GM18526 (cell line): ENCODE results near the gene ZNF135.

Experiments used
- POLR2A ChIP-seq: IDR thresholded peaks from 3 replicates; pipeline ENCODE4 v1.6.1; 2011; ENCODE audit not compliant: insufficient read length; ENCODE audit errors: extremely low read depth

ZNF135 gene

DNA sequence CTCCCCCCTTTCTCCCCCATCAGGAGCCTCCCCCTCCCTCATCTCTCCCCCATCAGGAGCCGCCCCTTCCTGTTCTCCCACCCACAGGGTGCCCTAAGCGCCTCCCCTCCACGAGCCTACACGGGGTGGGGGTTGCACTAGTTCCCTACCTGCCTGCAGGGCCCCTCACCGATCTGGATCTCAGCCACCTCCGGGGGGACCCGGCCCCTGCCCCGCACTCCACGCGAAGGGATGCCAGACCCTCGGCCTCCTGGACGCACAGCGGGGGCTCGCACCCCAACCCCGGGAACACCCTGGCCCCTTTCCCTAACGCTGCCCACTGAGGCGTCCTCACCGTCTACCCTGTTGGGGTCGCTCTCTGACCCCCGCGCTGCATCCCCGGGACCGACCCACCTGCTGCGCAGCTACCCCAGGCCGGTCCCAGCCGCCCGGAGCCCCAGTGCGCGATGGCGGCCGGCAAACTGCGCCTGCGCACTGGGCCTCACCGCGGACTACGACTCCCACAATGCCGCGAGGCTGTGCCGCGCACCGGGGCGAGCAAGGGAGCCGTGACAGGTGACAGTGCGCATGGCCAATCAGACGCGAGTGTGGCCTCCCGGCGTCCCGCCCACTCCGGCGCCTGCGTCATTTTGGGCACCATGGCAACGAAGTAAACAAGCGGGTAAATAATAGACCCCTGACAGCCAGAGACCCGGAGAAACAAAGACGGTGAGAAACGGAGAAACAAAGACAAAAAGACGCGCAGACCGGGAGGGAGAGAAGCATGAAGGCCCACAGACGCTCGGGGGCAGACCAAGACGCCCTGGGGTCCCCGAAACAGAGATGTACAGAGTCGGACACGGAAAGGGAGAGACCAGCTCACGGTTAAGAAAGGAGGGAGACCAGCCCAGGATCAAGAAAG lies 38.9 kb downstream of the ZNF135 start, which contains the start of gene ZSCAN18:
ZSCAN18 (minus strand) TSS at position 451 of the 901 bp plus-strand sequence. CDS start 7,964 bp downstream, outside the sequence.
- peak; percentile 32 for TF ChIP-seq POLR2A

DNA sequence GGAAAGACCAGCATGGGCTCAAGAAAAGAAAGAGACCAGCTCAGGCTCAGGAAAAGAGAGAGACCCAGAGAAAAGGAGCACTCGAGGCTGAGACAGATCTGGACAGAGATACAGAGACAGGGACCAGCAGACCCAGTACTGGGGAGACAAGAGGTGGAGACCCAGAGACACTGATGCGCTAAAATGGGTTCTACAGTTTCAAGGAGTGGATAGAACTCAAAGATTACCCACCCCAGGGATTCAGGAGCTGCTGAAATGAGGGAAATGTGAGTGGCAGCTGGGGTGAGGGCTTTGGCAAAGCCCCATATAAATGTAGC lies 39.6 kb downstream of the ZNF135 start:
- TF ChIP-seq POLR2A: no peak

DNA sequence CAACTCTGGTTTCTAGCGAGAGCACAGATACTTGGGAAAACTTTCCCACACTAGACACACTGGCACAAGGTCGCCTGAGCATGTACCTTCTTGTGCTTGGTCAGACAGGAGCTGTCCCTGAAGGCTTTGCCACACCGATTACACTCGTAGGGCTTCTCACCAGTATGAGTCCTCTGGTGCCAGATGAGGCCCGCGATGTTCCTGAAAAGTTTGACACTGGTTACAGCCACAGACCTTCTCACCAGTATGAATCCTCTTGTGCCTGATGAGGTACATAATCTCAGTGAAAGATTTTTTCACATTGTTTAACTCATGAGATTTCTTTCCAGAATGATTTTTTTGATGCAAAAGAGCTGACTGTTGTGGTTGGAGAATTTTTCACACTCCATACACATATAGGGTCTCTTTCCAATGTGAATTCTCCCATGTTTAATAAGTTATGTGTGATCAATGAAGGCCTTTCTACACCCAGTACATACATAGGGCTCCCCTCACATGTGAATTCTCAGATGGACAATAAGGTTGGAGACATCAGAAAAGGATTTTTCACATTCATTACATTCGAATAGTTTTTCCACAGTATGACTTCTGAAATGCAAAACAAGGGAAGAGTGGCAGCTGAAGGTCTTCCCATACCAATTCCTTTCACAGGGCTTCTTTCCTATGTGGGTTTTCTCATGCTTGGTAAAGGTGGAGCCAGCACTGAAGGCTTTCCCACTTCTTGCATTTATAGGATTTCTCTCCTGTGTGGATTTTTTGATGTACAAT lies 48.9 kb downstream of the ZNF135 start:
- no peak for TF ChIP-seq POLR2A

DNA sequence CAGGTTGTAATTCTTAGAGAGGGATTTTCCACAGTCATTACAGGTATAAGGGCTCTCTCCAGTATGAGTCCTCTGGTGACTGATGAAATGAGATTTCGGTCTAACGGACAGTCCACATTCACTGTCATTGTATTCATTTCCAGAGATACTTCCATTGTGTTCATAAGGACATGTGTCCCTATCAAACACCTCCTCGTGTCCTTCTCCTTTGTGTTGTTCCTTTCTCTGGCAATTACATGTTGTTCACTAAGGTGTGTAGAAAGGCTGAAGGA lies 49.4 kb downstream of the ZNF135 start:
- TF ChIP-seq POLR2A: no peak

DNA sequence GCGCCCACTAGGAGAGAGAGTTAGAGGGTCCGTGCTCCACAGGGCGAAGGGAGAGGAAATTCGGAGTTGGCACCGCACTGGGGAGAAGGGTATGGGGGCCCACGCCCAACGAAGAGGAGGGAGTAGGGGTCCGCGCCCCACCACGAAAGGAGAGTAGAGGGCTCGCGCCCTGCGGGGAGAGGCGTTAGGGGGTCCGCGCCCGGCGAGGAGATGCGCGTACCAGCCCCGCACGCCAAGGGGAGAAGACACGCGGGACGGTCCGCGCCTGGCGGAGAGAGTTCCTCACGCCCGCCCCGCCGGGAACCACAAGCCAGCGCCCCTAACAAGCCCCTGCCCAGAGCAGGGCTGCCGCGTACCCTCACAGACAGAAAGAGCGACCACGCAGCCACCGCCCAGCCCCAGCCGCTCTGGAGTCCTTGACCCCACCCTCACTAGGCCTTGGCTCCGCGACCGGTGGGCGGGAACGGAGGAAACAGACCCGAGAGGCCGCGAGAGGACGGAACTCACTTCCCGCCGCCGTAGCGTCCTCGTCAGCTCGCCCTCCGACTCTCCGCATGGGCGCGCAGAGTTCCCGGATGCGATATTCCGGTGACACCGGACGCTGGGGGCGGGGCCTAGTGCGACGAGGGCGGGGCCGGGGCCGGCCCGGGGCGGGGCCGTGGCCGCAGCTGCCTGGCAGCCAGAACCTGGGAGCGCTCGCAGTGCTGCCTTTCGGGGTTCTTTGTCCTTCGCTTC lies 58.9 kb downstream of the ZNF135 start:
- no peak for TF ChIP-seq POLR2A

DNA sequence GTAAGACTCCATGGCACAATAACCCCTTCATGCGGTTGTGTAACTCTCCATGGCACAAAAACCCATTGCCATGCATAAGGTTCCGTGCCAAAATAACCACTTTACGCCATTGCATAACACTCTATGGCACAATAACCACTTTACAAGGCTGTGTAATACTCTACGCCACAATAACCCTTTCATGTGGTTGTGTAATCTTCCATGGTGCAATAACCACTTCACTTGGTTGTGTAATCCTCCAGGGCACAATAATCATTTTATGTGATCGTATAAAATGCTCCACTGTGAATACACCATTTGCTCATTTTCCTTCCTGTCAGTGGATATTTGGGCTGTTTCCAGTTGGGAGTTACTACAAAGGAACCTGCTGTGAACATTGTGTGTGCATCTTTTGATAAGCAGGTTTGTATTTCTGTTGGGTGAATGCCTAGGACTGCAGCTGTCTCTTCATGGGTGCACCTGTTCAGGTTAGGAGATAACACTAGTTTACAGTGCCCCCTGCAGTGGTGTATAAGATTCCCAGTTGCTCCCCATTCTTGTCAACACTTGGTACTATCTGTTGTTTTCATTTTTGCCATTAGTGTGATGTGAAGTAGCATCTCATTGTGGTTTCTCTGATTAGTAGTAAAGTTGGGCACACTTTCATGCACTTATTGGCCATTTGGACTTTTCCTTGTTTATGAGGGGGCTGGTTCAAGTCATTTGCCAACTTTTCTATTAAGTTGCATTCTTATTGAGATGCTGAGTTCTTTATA lies 60.1 kb downstream of the ZNF135 start:
- TF ChIP-seq POLR2A: no peak
